Mesodermal cell (in vitro differentiated cells): ENCODE measurements around the gene TRPC4.

ENCODE experiments used
- H3K27ac ChIP-seq: 2 replicates; pipeline ENCODE4 v1.7.0; 2013; ENCODE audit warnings: mild to moderate bottlenecking, low read depth, low read length, moderate library complexity; ENCODE audit not compliant: severe bottlenecking
- H3K36me3 ChIP-seq: 2 replicates; pipeline ENCODE4 v1.7.1; 2013; ENCODE audit warnings: mild to moderate bottlenecking, low read length, moderate library complexity; ENCODE audit not compliant: control insufficient read depth, insufficient read depth
- H3K4me1 ChIP-seq: one replicate; pipeline ENCODE4 v1.7.1; 2013; ENCODE audit warnings: mild to moderate bottlenecking, low read length; ENCODE audit not compliant: insufficient read depth, control insufficient read depth, poor library complexity, severe bottlenecking
- H3K4me3 ChIP-seq: 2 replicates; pipeline ENCODE4 v1.7.0; 2013; ENCODE audit warnings: low read length, control low read depth, mild to moderate bottlenecking; ENCODE audit not compliant: insufficient read depth, poor library complexity, severe bottlenecking; ENCODE audit errors: extremely low read depth
- H3K9me3 ChIP-seq: 2 replicates; pipeline ENCODE4 v1.7.1; 2013; ENCODE audit warnings: mild to moderate bottlenecking, low read length, moderate library complexity; ENCODE audit not compliant: control insufficient read depth
- WGBS, 2 experiments: methylation state at CpG; one replicate each; pipeline ENCODE4 v1.1.5; 2013; ENCODE audit warnings: missing lambda C conversion rate in 2 of 2; ENCODE audit not compliant: insufficient coverage in 2 of 2; 5-methylcytosine and 5-hydroxymethylcytosine counted together

TRPC4 gene

DNA sequence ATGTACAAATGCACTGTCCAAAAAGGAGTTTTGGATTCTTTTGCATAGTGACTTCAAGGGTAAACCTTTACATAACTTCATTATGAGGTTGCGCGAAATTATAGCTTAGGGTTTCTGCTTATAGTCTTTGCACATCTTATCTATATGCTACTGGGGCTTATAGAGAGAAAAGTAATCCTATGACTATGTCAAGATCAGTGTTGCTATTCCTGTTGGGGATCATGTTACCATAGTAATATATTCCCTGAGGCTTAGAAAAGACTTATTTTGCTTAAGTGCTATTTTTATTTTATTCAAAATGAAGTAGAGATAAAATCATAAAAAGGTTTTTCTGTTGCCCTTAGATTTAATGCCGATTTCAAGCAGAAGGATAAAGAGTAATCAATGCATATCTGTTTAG, 256.3 kb downstream of the TRPC4 start:
- no CpG with 5 or more reads among the region's 3 CpGs for WGBS, 2 experiments
- Histone ChIP-seq H3K9me3 (no peaks in the 10 kb centered on the region), H3K4me3 (no peak overlapping the region), H3K27ac (no peak overlapping the region), H3K4me1 (peaks cover 21% of the 10 kb centered on the region), H3K36me3 (no peaks in the 10 kb centered on the region)

DNA sequence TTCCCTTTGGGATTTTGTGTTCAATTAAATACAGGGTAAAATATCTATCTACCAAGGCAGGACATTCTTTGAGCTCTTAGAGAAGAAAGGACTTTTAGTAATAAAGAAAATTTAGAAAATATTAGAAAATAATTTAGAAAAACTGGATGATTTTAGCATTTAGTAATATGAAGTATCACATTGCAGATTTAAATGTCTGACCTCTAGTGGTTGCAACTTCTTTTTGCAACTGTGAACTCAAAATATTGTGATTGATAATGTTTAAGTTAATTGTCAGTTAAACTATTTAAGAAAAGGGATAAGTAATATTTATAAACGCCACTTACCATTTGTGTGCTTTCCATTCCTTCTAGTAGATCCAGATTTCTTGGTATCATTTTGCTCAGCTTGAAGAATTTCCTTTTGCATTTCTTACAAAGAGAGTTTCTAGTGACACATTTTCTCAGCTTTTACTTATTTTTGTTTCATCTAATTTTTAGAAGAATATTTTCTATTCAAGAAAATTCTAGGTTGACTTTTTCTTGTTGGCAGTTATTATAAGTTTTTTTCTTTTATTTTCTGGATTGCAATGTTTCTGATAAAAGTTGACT, 260.7 kb downstream of the TRPC4 start:
- WGBS, 2 experiments = no CpG with 5 or more reads among the region's 1 CpG
- Histone ChIP-seq H3K4me3 (no peak overlapping the region), H3K27ac (no peak overlapping the region)

GRCh38 chr13:37602733-37603381, 266.7 kb downstream of the TRPC4 start:
- Histone ChIP-seq H3K9me3 (no peaks in the 10 kb centered on the region), H3K4me3 (no peak overlapping the region), H3K4me1 (peaks cover 8% of the 10 kb centered on the region), H3K27ac (no peak overlapping the region), H3K36me3 (no peaks in the 10 kb centered on the region)
- WGBS, 2 experiments = 94% methylated on average over 3 of the region's 5 CpGs; no CpG with 5 or more reads in 1 of the 2 experiments

More for the DNA sequence above, 260.7 kb downstream of the TRPC4 start:
- no peaks in the 10 kb centered on the region for H3K4me1 ChIP-seq
- no peaks in the 10 kb centered on the region for H3K9me3 ChIP-seq
- H3K36me3 ChIP-seq = no peaks in the 10 kb centered on the region

DNA sequence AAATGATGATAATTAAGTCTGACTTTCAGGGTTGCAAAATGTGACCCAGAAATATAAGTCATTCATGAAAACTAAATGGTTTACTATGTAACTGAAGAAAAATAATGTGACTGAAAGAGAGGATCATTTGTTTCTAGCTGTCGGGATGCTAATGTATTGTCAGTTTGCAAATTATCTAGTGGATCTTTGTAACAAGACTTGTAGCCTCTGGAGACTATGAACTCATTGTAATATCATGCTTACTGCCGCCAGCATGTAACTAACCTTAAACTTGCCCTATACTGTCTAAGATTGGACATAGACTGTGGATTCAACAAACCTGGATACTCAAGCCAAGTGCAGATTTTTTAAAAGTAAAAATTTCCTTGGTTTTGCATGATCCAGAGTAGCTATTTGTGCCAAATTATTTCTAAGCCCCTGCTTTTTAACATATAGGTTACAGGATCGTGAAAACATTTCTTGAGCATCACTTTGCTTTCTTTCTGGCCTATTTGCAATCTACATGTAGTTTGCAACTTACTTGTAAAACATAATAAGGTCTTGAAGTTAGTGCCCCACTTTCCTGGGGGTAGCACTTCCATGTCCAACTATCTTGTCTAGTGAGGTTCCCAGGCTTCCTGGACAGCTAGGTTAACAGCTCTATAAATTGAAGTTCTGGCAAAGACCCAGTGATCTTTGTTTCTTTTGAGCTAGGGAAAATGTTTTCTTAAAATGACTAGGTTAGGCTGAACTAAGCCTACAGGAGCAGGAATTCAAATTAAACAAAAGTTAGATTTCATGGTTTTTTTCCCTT, 267.7 kb downstream of the TRPC4 start:
- H3K36me3 ChIP-seq = no peaks in the 10 kb centered on the region
- WGBS, 2 experiments = 60 to 68% methylated on average over 1 to 2 of the region's 3 CpGs
- peaks cover 8% of the 10 kb centered on the region for H3K4me1 ChIP-seq
- H3K27ac ChIP-seq = no peak overlapping the region
- no peak overlapping the region for H3K4me3 ChIP-seq
- no peaks in the 10 kb centered on the region for H3K9me3 ChIP-seq

DNA sequence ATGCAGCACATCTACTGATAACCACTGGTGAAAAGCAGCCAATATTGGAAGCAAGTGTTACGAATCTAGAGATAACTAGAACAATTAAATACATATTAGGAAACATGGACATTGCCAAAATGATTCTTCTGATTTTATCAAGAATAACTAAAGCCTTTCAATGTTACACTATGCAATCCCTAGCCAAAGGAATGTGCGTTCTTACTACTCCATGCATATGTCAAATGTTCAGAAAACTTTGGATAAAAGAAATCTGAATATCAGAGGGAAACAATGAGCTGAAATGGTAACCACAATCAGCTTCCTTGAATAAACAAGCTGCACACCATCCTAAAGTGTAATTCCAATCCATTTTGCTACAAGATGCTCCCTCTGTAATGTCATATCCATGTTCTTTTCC, 270.1 kb downstream of the TRPC4 start:
- WGBS, 2 experiments = no CpG with 5 or more reads among the region's 2 CpGs
- Histone ChIP-seq H3K4me3 (no peak overlapping the region), H3K27ac (no peak overlapping the region), H3K36me3 (no peaks in the 10 kb centered on the region), H3K9me3 (no peaks in the 10 kb centered on the region), H3K4me1 (peaks cover 8% of the 10 kb centered on the region)

GRCh38 chr13:37598597-37598996, 271.0 kb downstream of the TRPC4 start, which contains the start of gene POSTN:
TSS of gene POSTN (minus strand) at chr13:37598768. CDS start at chr13:37598726, 42 bp downstream.
- Histone ChIP-seq H3K36me3 (no peaks in the 10 kb centered on the region), H3K4me3 (peak within 1 kb of the TSS; percentile 9), H3K9me3 (no peaks in the 10 kb centered on the region), H3K4me1 (peaks cover 8% of the 10 kb centered on the region), H3K27ac (no peak within 1 kb of the TSS)
- WGBS, 2 experiments = 8 to 14% methylated on average over 2 of the region's 6 CpGs

DNA sequence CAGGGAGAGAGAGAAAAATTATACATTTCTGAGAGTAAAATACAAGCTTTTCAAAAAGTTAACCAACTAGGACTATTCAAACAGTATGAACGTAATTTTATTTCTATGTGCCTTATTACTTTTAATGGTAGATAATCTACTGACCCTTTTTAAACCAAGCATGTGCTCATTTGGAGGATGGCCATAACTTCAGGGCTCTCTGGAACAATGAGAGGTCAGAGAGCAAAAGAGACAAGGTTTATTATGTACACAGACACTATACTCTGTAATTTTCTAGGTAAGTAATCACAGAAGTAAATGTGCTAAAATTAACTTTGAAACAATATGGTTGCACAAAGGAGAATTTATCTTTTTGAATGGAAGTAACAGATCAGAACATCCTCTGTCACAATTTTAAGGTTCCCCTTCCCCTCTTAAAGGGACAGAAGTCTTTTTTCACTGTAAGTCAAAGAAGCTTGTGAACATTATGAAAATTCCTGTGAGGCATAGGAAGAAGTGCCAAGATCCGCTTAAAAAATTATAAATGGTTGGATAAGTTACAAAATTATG, 272.0 kb downstream of the TRPC4 start:
- H3K4me1 ChIP-seq = peaks cover 8% of the 10 kb centered on the region
- WGBS, 2 experiments = 40 to 80% methylated on average over 1 of the region's 2 CpGs
- H3K27ac ChIP-seq = no peak overlapping the region
- no peaks in the 10 kb centered on the region for H3K9me3 ChIP-seq
- peak overlapping the region; percentile 3 for H3K4me3 ChIP-seq
- H3K36me3 ChIP-seq = no peaks in the 10 kb centered on the region

- WGBS, 2 experiments = 88% methylated on average over 1 of the region's 3 CpGs; no CpG with 5 or more reads in 1 of the 2 experiments
- Histone ChIP-seq H3K27ac (no peak overlapping the region), H3K36me3 (no peaks in the 10 kb centered on the region), H3K4me1 (peaks cover 8% of the 10 kb centered on the region), H3K9me3 (no peaks in the 10 kb centered on the region), H3K4me3 (no peak overlapping the region)
Observed at GRCh38 chr13:37596805-37597204, 272.8 kb downstream of the TRPC4 start.

- H3K4me3 ChIP-seq = no peak overlapping the region
- H3K27ac ChIP-seq = no peak overlapping the region
- peaks cover 3% of the 10 kb centered on the region for H3K4me1 ChIP-seq
- H3K36me3 ChIP-seq = no peaks in the 10 kb centered on the region
- no peaks in the 10 kb centered on the region for H3K9me3 ChIP-seq
Observed at GRCh38 chr13:37595162-37595561, 274.4 kb downstream of the TRPC4 start.

DNA sequence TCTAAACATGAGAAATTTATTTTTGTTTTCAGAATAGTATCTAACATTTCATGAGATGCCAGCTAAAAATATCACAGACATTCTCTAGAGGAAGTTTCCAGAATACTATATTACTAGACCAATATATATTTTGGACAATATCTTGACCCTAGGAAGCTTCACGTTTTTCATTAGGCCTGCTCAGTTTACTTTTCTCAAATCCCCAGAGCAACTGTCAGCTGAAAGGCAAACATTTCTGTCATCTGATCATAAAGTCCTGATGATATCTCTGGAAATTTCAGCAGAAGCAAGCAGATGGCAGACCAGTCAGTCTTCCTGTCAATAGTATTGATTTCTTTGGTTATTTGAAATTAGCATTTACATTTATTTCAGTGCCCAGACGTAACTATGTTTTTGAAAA, 275.0 kb downstream of the TRPC4 start:
- H3K27ac ChIP-seq = no peak overlapping the region
- H3K4me3 ChIP-seq = no peak overlapping the region
- 29 to 60% methylated on average over 1 of the region's 2 CpGs for WGBS, 2 experiments
- no peaks in the 10 kb centered on the region for H3K9me3 ChIP-seq
- peaks cover under 1% of the 10 kb centered on the region for H3K4me1 ChIP-seq
- no peaks in the 10 kb centered on the region for H3K36me3 ChIP-seq
